ENCODE results near the gene SUN1.

SUN1 gene

DNA sequence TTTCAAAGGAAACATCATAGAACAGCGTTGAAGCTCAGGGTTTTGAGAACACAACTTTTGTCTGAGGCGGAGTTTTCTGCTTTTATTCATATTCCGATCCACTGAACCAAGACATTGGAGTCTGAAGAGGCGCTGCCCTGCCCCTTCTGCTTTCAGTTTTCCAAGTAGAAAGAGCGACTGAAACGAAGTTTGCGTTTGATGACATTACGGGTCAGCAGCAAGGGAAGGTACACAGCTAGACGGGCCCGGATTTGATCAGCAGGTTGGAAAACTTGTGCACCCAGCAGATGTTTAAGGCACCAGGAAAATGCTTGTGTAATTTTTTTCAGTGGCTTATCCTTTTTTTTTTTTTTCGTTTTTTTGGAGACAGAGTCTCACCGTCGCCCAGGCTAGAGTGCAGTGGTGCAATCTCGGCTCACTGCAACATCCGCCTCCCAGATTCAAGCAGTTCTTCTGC lies 720 bp downstream of the SUN1 start:
- H3K9me3 ChIP-seq: no peaks in the 10 kb centered on the region
- H3K27me3 ChIP-seq: no peaks in the 10 kb centered on the region
- no peak for DNase-seq
- peaks cover 10% of the 10 kb centered on the region for H3K36me3 ChIP-seq
- H3K4me3 ChIP-seq (ENCODE audit: low read depth, low read length): no peak overlapping the region
- no peaks in the 10 kb centered on the region for H3K4me1 ChIP-seq
- no peak for TF ChIP-seq CTCF (IDR thresholded peaks at IDR 0.05; ENCODE audit: low read depth, low read length)

DNA sequence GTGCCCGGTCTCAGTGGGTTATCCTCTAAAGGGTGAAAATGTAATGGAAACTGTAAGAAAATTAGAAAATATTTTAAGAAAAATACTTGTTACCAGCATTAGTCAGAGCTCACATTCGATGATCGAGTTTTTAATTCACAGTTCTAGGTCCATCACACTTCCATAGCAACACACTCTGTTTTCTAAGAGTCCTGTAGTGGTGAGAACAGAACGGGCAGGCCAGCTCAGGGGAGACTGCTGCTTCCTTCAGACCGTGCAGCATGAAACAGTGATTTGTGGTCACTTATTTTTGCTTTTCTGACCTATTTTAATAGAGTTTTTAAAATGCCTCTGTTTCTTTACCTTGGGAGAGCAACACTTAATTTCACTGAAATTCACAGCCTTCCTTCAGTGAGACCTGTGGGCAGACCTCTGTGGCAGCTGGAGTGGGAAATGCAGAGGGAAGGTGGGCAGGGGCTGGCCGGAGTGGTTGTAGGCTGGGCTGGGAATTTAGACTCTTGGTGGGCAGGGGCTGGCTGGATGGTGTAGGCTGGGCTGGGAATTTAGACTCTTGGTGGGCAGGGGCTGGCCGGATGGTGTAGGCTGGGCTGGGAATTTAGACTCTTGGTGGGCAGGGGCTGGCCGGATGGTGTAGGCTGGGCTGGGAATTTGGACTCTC lies 1.5 kb downstream of the SUN1 start:
- DNase-seq: no peak
- H3K27me3 ChIP-seq: no peaks in the 10 kb centered on the region
- H3K4me3 ChIP-seq (ENCODE audit: low read depth, low read length): no peak overlapping the region
- H3K36me3 ChIP-seq: peaks cover 11% of the 10 kb centered on the region
- no peaks in the 10 kb centered on the region for H3K9me3 ChIP-seq
- no peak for TF ChIP-seq CTCF (IDR thresholded peaks at IDR 0.05; ENCODE audit: low read depth, low read length)
- H3K4me1 ChIP-seq: no peaks in the 10 kb centered on the region

DNA sequence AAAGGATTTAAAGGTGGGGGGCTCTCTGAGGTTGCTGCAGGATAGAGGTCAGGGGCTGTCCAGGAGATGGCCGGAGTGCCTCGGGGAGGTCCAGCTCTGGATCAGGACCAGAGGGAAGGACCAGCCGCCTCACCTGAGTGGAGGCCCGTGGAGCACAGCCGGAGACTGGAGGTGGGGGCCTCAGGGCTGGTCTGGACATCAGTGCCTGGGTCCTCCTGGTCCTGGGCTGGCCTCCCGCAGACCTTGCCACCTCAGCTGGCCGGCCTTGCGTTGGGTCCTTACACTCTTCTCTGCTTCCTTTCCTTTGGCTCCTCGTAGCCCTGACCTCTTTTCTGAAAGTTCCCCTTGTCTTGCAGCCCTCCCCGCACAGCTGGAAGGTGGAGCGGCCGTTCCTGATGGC lies 2.0 kb downstream of the SUN1 start:
- Histone ChIP-seq H3K36me3 (peaks cover 16% of the 10 kb centered on the region), H3K4me1 (no peaks in the 10 kb centered on the region), H3K4me3 (ENCODE audit: low read depth, low read length) (no peak overlapping the region), H3K9me3 (no peaks in the 10 kb centered on the region), H3K27me3 (no peaks in the 10 kb centered on the region)
- no peak for TF ChIP-seq CTCF (IDR thresholded peaks at IDR 0.05; ENCODE audit: low read depth, low read length)
- DNase-seq: no peak

DNA sequence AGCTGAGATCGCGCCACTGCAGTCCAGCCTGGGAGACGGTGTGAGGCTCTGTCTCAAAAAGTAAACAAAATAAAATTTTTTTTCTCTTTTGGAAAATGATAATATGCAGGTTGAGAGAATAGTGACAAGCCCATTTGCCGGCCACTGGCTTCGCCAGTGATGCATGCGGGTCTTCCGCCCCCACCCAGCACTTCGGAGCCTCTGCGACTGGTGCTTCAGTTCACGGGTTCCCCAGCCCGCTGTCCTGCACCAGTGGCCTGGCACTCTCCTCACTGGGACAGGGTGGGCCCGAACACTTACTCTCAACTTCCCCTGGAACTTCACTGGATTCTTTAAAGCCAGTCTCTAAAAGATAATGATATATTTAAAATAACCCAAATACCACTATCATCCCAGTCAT lies 2.7 kb downstream of the SUN1 start:
- Histone ChIP-seq H3K27me3 (no peaks in the 10 kb centered on the region), H3K4me1 (no peaks in the 10 kb centered on the region), H3K4me3 (ENCODE audit: low read depth, low read length) (no peak overlapping the region), H3K36me3 (peaks cover 18% of the 10 kb centered on the region), H3K9me3 (no peaks in the 10 kb centered on the region)
- TF ChIP-seq CTCF (IDR thresholded peaks at IDR 0.05; ENCODE audit: low read depth, low read length): no peak
- no peak for DNase-seq

DNA sequence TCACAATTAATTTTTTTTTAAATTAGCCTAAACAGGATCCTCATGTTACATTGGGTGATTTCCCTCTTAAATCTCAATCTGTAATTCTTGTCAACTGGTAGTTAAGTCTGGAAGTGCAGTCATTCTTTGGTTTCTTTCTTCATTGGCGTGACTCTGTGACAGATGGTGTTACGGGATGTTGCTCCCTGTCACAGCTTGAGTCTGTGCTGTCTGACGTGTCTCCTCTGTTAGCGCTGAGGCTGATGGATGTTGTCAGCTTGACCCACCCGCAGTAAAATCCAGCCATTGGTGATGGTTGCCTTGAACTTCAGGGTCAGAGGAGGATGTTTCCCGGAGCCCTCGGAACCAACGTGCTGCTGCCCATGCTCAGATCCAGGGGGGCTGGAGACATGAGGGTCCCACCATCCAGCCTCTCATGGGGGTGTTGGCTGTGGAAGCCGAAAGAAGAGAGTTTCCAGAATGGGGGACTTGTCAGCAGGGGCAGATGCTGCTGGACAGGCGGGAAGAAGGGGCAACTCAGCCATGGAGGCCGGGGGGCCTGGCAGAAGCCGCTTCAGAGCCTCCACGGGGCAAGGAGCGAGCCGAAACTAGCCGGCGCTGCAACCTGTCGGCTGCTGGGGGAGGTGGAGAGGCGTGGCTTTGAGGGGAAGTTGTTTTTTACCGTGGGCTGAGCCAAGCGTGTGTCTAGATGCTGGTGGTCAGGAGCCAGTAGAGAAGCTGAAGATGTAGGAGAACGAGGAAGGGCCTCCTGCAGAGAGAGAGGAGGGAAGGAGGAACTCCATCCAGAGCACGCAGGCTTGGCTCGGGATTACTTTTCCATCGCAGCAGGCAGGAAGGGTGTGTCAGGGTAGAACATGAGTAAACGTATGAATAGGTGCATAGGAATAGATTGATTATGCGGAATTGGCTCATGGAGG lies 3.5 kb downstream of the SUN1 start:
- TF ChIP-seq CTCF (IDR thresholded peaks at IDR 0.05; ENCODE audit: low read depth, low read length): no peak

DNA sequence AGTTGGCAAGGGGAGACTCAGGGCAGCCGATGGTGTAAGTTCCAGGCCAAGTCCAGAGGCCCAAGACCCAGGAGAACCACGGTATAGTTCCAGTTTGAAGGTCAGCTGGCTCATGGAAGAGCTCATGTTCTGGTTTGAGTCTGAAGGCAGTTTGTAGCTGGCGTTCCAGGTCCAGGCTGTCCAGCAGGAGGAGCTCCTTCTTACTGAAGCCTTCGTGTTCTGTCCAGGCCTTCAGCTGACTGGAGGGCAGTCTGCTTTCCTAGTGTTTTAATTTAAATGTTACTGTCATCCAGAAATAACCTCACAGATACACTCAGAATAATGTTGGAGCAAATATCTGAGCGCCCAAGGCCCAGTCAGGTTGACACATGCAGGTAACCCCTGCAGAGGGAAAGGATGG lies 4.2 kb downstream of the SUN1 start:
- Histone ChIP-seq H3K27me3 (no peaks in the 10 kb centered on the region), H3K9me3 (no peaks in the 10 kb centered on the region), H3K4me1 (no peaks in the 10 kb centered on the region), H3K4me3 (ENCODE audit: low read depth, low read length) (no peak overlapping the region), H3K36me3 (peaks cover 22% of the 10 kb centered on the region)
- DNase-seq: peak; percentile 30
- peak; percentile 58 for TF ChIP-seq CTCF (IDR thresholded peaks at IDR 0.05; ENCODE audit: low read depth, low read length)

More for the DNA sequence above, 3.5 kb downstream of the SUN1 start:
- H3K9me3 ChIP-seq: no peaks in the 10 kb centered on the region
- H3K4me3 ChIP-seq (ENCODE audit: low read depth, low read length): no peak overlapping the region
- H3K27me3 ChIP-seq: no peaks in the 10 kb centered on the region
- DNase-seq: no peak
- H3K4me1 ChIP-seq: no peaks in the 10 kb centered on the region
- peaks cover 22% of the 10 kb centered on the region for H3K36me3 ChIP-seq
